ENCODE results near the gene SLC35A5.
"Not testable (repeated sequence)": the region's sequence is repeated elsewhere in the genome, so short reads cannot be mapped to it uniquely, and the experiment has no call there.

Gene SLC35A5

GRCh38 chr3:112561734-112562529 is at the start of gene SLC35A5, which contains the start of gene ATG3:
TSS of gene SLC35A5 (plus strand) at chr3:112562045. CDS start at chr3:112563404, 1,359 bp downstream.
TSS of gene ATG3 (minus strand) at chr3:112561962. CDS start at chr3:112561528, 434 bp downstream.
- TF ChIP-seq CTCF (IDR thresholded peaks at IDR 0.05), result no peak
- Histone ChIP-seq H3K27ac (peak within 1 kb of the TSS; percentile 90 to 93), H3K36me3 (peaks cover 4 to 12% (median 7%) of the 10 kb centered on the region in 3 donors), H3K4me3 (peak within 1 kb of the TSS; percentile 70 to 89), H3K4me1 (peaks cover 0 to 50% (median 19%) of the 10 kb centered on the region in 4 donors), H3K27me3 (no peaks in the 10 kb centered on the region), H3K9me3 (no peaks in the 10 kb centered on the region)
- intact Hi-C loops (cut with DNase I; ENCODE audit: low total_unique reads), result no loop called here
- DNase-seq, result peak; percentile 98 to 99

- no peaks in the 10 kb centered on the region for H3K36me3 ChIP-seq
- no peak for TF ChIP-seq CTCF (IDR thresholded peaks at IDR 0.05)
- H3K27ac ChIP-seq, result no peak overlapping the region
- intact Hi-C loops (cut with DNase I; ENCODE audit: low total_unique reads), result no loop called here
- DNase-seq, result no peak
- no peaks in the 10 kb centered on the region for H3K27me3 ChIP-seq
- H3K4me1 ChIP-seq, result peaks cover 0 to 8% (median 0%) of the 10 kb centered on the region in 4 donors
- no peak overlapping the region for H3K4me3 ChIP-seq
- no peaks in the 10 kb centered on the region for H3K9me3 ChIP-seq
Measured at GRCh38 chr3:112512320-112512719, 49.5 kb upstream of the SLC35A5 start.

GRCh38 chr3:112514527-112515128 is 47.2 kb upstream of the SLC35A5 start:
- H3K4me1 ChIP-seq, result no peaks in the 10 kb centered on the region
- no peak for DNase-seq
- H3K27me3 ChIP-seq, result no peaks in the 10 kb centered on the region
- no peaks in the 10 kb centered on the region for H3K9me3 ChIP-seq
- H3K4me3 ChIP-seq, result no peak overlapping the region
- H3K27ac ChIP-seq, result no peak overlapping the region
- no peak for TF ChIP-seq CTCF (IDR thresholded peaks at IDR 0.05)
- intact Hi-C loops (cut with DNase I; ENCODE audit: low total_unique reads), result no loop called here
- no peaks in the 10 kb centered on the region for H3K36me3 ChIP-seq

- H3K4me3 ChIP-seq, DNase-seq, H3K27ac ChIP-seq, H3K36me3 ChIP-seq, H3K27me3 ChIP-seq, H3K4me1 ChIP-seq, H3K9me3 ChIP-seq: not testable (repeated sequence)
- intact Hi-C loops (cut with DNase I; ENCODE audit: low total_unique reads), result loop anchor here (2.0 kb wide), 1 partner anchor 194 kb away; no protein-coding TSS in a partner anchor
Measured at GRCh38 chr3:112518970-112519369, 42.9 kb upstream of the SLC35A5 start.

GRCh38 chr3:112519424-112520001 is 42.3 kb upstream of the SLC35A5 start:
- peaks cover 0 to 5% (median 3%) of the 10 kb centered on the region in 3 donors for H3K36me3 ChIP-seq

GRCh38 chr3:112524127-112524526 is 37.7 kb upstream of the SLC35A5 start:
- DNase-seq, H3K27ac ChIP-seq, H3K9me3 ChIP-seq, H3K4me3 ChIP-seq, H3K4me1 ChIP-seq, H3K27me3 ChIP-seq: not testable (repeated sequence)
- H3K36me3 ChIP-seq, result peaks cover 17 to 25% (median 23%) of the 10 kb centered on the region in 3 donors
- intact Hi-C loops (cut with DNase I; ENCODE audit: low total_unique reads), result loop anchor here (10.0 kb wide), 1 partner anchor 229 kb away; the partner anchor contains the start of gene SLC9C1

More at GRCh38 chr3:112519424-112520001, 42.3 kb upstream of the SLC35A5 start:
- intact Hi-C loops (cut with DNase I; ENCODE audit: low total_unique reads), result loop anchor here (2.0 to 10.0 kb wide), 2 partner anchors 195 to 225 kb away; partner anchors contain the start of gene SLC9C1
- Histone ChIP-seq H3K4me3 (no peak overlapping the region), H3K27me3 (no peaks in the 10 kb centered on the region), H3K27ac (no peak overlapping the region), H3K9me3 (no peaks in the 10 kb centered on the region), H3K4me1 (no peaks in the 10 kb centered on the region)
- peak; percentile 75 to 86 for TF ChIP-seq CTCF (IDR thresholded peaks at IDR 0.05)
- DNase-seq, result no peak
